ENCODE results near the gene USH2A.

The USH2A gene

DNA sequence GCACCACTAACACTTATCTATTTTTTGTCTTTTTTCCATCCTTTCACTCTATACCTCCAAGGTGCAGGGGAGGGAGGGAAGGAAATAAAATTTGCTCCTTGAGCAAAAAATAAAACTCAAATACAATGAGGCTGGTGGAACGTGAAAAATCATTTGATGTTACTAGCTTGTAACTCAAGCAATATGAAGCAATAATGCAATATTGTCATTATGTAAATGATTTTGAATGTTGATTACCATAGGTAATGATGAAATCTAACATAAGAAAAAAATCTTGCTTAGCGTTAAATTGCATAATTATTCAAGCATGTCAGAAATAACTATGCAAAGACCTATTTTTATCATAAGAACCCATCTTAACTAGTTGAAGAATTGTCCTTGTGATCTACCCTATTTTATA is 578.5 kb downstream of the USH2A start:
- DNase-seq, result no peak

DNA sequence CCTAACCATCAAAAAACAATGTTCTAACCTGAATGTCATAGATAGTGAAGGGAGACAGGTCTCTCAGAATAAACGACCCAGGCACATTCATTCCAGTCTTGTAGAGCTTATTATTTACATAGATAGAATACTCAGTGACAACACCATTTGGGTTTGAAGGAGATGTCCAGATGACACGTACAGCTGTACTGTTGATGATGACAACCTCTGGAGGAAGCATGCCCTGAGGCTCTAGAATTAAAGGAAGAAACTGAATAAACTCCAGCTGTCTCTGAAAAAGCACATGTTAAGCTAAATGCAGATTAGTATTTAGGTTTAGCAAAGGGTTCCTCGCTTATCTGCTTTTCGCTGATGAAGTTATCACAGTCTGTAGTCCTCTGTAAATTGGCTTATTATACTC is 579.0 kb downstream of the USH2A start:
- no peak for DNase-seq

DNA sequence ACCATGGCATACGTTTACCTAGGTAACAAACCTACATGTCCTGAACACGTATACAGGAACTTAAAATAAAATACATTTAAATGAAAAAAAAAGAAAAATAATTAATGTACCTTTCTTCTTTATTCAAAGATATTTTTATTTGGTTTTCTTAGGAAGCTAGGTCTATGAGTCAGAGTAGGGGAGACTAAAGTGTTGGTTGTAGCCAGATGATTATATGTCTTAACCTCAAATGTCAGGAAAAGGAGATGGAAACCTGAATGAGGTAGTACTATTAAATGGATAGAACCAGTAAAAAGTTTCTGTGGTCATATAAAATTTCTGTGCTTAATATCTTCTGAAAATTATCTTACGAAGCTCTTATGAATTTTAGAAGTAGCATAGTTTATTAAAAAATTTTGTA is 580.3 kb downstream of the USH2A start:
- DNase-seq, result no peak

- DNase-seq, result no peak
Observed at GRCh38 chr1:215835951-215836350, 587.3 kb downstream of the USH2A start.

DNA sequence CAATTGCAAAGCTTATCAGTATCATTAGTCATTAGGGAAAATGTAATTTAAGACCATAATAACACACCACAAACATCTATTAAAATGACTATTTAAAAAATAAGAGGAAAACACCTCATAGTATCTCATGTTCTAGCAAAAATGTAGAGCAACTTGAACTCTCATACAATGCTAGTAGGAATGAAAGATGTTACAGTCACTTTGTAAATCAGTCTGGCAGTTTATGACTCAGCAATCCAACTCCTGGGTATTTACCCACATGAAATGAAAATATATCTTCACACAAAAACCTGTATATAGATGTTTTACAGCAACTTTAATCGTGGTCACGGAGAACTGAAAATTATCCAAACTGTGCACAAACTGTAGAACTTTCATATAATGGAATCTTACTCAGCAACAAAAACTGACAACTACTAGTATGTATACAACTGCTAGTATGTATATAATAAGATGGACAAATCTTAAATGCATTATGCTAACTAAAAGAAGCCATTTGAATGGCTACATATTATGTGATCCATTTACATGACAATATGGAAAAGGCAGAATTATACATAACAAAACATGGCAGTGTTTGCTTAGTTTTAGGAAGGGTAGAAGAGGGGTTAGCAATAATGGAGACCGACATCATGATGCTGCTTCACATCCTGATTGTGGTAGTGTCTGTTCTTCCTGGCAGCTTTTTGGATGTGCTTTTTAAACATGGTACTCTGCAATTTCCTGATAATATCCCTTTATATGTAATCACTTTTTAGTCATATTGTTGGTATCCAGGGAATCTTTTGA is 589.1 kb downstream of the USH2A start:
- DNase-seq, result no peak

GRCh38 chr1:215830226-215830810 is 592.9 kb downstream of the USH2A start:
- DNase-seq, result no peak

- no peak for DNase-seq
Observed at GRCh38 chr1:215825056-215825455, 598.2 kb downstream of the USH2A start.

- DNase-seq, result no peak
Observed at GRCh38 chr1:215824245-215824644, 599.0 kb downstream of the USH2A start.

DNA sequence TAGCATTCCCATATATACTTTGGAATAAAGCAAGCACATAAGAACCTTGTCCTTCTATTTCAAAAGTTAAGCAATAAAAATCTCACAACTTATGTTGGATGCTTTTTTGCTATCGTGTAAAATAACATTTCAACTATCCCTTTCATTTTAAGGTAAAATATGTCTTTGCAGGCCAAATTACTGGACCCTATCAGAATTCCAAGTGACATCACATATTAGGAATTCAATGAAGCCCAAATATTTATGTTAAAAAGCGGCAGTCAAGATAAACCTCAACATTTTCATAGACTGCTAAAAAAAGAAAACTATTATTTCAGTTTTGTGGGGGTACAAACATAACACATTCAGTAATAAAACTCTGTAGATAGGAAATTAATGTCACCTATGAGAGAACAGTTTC is 604.1 kb downstream of the USH2A start:
- no peak for DNase-seq

DNA sequence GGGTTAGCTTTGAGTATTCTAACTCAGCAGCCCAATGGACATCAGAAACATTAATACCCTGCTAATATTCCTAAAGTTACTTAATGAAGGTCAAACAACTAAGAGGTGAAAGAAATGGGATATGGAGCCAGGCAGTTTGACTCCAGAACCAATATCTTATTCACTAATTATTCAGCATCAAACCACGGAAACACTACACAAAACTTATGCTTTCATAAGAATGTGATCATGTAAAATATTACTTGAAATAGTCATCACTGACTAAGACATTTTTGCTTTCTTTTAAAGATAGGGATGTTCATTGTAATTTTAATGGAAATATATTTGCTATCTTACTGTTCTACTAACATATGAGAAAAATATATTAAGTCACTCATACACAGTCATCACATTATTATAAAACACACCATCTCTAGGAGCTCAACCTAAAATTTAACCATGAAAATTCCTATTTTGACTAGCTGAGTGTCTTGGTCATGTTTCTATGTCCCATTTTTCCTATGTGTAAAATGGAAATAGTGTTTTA is 615.3 kb downstream of the USH2A start:
- no peak for DNase-seq

DNA sequence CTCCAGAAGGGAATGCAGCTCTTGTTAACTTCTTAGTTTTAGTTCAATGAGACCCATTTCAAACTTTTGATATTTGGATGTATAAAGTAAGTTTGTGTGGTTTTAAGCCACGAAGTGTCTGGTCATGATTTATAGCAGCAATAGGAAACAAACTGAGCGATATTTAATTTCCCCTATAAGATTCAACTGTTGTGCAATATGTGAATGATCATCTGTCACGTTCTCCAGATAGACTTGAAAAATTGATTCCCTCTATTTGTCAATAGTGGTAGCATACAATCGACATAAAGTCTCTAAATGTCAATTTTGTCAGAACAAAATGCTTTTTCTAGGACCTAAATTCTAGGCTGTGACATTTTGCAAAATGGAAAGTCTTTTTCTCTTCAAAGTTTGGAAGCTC is 616.0 kb downstream of the USH2A start:
- DNase-seq, result no peak

DNA sequence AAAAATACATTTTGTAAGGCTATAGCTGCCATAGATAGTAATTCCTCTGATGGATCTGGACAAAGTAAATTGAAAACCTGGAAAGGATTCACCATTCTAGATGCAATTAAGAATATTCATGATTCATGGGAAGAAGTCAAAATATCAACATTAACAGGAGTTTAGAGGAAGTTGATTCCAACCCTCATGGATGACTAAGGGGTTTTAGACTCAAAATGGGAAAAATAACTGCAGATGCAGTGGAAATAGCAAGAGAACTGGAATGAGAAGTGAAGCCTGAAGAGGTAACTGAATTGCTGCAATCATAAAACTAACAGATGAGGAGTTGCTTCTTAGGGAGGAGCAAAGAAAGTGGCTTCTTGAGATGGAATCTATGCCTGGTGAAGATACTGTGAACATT is 625.4 kb downstream of the USH2A start:
- DNase-seq, result no peak

DNA sequence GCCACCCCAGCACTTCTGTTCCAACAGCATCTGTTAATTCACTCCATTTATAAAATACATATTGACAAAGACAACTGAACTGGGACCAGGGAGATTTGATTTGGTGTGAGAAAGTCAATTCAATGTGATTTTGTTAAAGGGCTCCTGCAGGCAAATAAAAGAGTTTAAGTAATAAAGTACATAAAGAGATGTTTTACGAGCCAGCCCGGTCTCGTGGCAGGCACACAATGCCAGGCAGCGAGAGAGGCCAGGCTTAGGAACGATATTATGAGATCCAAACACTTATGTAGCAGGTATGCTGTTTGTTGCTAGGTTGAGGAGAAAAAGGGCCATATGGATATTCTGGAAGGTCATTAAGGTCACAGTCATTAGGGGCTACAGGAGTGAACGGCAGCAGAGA is 629.1 kb downstream of the USH2A start:
- no peak for DNase-seq

GRCh38 chr1:215793180-215793579 is 630.1 kb downstream of the USH2A start:
- no peak for DNase-seq

DNA sequence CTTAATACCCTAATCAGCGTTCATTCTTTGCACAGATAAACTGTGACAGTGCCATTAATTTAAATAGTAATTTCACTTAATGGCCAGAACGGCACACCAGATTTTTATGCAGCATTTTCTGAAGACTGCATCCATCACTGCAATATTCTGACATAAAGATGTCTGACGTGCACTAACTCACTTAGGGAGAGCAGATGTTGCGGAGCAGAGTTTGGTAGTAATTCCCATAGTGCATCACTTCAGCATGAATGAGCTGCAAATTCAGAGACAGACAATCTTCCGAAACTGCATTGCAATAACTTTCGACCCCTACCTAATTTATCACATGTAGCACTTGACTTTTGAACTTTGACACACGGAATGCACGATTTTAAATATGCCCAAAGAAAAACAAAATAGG is 630.8 kb downstream of the USH2A start:
- no peak for DNase-seq

GRCh38 chr1:215789981-215790380 is 633.3 kb downstream of the USH2A start:
- no peak for DNase-seq

- no peak for DNase-seq
Observed at GRCh38 chr1:215786997-215787396, 636.3 kb downstream of the USH2A start.

DNA sequence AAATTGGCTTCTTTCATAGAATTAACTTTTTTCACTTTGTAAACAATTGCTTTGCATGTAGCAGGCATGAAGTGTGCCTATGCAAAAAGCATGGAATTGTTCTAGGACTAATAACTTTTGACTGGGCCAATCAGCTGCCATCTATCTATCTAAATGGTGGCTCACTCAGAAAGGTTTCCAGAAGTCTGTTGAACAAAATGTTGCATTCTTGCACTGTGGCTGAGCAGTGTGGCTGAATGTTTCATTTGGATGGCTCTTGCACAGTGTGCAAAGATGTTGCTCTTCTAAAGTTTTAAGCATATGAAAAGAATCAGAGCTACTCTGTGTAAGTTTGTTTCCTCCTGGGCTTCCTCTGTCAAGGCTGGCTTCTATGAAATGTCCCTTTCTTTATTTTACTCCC is 642.6 kb downstream of the USH2A start:
- no peak for DNase-seq

- no peak for DNase-seq
Observed at GRCh38 chr1:215780139-215780538, 643.1 kb downstream of the USH2A start.

- no peak for DNase-seq
Observed at GRCh38 chr1:215779729-215780128, 643.5 kb downstream of the USH2A start.

GRCh38 chr1:215777370-215777925 is 645.8 kb downstream of the USH2A start:
- DNase-seq, result no peak

GRCh38 chr1:215776336-215776735 is 646.9 kb downstream of the USH2A start:
- no peak for DNase-seq

DNA sequence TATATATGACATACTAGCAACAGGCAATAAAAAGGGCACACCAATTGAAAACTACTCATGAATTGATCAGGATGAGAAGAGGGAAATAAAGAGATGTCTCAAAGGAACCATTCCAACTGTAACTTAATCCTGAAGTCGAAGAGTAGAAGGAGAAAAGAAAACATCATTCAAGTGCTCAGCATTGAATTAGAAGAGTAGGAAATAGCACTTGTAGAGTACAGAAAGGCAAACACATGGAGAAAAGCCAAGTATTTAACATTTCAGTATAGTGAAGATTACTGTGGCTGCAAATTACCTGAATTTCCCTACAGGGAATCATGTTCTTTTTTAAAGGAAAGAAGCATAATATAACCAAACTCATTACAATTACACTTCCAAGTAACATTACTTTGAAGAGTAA is 651.1 kb downstream of the USH2A start:
- no peak for DNase-seq

DNA sequence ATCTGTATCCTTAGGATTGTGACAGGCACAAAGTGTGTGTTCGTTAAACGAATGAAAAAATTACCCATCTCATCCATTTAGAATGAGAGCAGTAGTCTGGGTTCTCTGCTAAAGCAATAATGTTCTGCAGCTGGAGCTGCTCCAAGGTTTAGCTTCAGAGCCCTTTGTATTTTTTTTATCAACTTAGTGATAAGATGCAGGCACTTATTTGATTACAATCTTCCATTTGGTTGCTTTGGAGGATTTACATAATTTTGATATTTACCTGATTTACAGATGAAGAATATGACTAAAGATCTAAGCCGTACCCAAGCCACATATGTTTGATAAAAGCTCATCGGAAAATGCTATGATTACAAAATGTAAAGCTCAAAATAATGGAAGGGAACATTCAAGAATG is 654.9 kb downstream of the USH2A start:
- DNase-seq, result no peak

Data from NK-92 treated with Interleukin-12 subunit alpha and Interleukin-12 subunit beta, amount 100 ng/mL, for 24 hours (cell line).